LNCaP clone FGC (cell line): Measurements from ENCODE around the gene TNIK.
A peak's percentile ranks its signal among the peaks of the same experiment; 100 is the strongest.

Source experiments
- DNase-seq: peaks from one replicate; pipeline ENCODE4 v3.0.0-alpha.2; 2011; ENCODE audit warnings: low read depth
- H3K4me3 ChIP-seq: 2 replicates; pipeline ENCODE4 v1.5.1; 2011; ENCODE audit warnings: mild to moderate bottlenecking, low read depth, low read length, control low read depth
- TF ChIP-seq, protein P1 (sequence below): IDR thresholded peaks from 2 replicates; pipeline ENCODE4 v1.5.1; 2012; ENCODE audit warnings: mild to moderate bottlenecking; ENCODE audit not compliant: control insufficient read depth, insufficient read depth; ENCODE audit errors: extremely low read depth

The TNIK gene

DNA sequence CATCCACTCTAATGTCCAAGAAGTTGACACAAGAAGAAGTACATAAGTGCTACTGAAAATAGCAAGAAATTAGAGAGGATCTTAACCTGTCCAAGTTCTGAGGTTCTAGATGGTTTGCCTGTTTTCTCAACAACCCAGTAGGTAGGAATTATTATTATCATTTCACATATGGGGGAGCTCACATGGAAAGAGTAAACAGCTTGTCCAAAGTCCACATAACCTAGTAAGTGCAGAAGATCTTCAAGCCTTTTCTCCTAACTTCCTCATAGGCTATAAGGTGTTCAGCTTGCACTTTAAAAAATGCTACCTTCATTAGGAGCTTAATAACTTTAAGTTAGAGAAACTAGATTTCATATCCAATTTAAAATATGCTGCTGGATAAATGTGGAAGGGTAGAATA, 436.6 kb downstream of the TNIK start:
- TF ChIP-seq, protein P1, sequence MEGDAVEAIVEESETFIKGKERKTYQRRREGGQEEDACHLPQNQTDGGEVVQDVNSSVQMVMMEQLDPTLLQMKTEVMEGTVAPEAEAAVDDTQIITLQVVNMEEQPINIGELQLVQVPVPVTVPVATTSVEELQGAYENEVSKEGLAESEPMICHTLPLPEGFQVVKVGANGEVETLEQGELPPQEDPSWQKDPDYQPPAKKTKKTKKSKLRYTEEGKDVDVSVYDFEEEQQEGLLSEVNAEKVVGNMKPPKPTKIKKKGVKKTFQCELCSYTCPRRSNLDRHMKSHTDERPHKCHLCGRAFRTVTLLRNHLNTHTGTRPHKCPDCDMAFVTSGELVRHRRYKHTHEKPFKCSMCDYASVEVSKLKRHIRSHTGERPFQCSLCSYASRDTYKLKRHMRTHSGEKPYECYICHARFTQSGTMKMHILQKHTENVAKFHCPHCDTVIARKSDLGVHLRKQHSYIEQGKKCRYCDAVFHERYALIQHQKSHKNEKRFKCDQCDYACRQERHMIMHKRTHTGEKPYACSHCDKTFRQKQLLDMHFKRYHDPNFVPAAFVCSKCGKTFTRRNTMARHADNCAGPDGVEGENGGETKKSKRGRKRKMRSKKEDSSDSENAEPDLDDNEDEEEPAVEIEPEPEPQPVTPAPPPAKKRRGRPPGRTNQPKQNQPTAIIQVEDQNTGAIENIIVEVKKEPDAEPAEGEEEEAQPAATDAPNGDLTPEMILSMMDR = no peak
- H3K4me3 ChIP-seq = no peak overlapping the region
- no peak for DNase-seq

DNA sequence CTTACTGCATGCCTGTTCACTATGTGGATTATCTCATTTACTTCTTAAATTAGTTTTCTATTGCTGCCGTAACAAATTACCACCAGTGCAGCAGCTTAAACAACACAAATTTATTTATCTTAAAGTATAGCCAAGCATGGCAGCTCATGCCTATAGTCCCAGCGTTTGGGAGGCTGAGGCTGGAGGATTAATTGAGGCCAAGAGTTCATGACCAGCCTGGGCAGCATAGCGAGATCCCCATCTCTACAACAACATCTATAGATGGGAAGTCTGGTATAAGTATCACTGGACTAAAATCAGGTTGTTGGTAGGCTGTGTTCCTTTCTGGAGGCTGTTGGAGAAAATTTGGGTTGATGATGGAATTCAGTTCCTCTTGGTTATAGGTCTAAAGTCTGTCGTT, 438.8 kb downstream of the TNIK start:
- no peak overlapping the region for H3K4me3 ChIP-seq
- TF ChIP-seq, protein P1 = no peak
- no peak for DNase-seq

DNA sequence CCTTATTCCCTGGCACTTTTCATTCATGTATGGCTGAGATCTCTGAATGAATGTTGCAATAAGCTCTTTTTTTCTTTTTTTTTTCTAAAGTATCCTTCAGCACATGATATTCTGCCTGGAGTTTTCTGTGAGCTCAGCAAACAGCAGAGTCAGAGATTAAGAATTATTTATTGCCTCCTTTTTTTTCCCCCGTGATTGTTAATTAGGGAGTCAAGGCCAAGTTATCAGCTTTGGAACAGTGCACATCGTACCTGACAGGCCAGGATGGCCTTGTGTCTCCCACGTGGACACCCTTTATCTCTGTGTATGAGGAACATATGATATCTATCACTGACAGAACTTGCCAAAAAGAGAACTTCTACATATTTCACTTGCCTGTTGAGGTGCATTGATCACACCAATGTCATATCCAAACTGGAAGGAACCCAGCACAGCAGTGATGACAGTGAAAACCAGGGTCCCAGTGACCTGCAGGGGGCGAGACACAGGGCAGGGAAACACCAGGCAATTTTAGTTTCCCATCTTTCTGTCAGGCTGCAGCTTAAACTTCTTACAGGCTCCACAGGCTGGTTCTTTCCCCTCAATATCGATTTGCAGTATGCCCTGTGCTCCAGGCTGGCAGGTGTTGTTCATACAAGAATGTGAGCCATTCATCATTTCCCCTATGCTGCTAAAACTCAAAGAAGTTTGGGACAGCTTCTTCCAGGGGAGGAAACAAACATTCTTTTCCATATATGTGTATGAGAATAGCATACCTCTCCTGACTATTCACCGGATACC, 441.9 kb downstream of the TNIK start:
- no peak for DNase-seq
- H3K4me3 ChIP-seq = no peak overlapping the region
- TF ChIP-seq, protein P1 = 0 out of 2 replicates have a peak, but pooled peaks have one; percentile 8

DNA sequence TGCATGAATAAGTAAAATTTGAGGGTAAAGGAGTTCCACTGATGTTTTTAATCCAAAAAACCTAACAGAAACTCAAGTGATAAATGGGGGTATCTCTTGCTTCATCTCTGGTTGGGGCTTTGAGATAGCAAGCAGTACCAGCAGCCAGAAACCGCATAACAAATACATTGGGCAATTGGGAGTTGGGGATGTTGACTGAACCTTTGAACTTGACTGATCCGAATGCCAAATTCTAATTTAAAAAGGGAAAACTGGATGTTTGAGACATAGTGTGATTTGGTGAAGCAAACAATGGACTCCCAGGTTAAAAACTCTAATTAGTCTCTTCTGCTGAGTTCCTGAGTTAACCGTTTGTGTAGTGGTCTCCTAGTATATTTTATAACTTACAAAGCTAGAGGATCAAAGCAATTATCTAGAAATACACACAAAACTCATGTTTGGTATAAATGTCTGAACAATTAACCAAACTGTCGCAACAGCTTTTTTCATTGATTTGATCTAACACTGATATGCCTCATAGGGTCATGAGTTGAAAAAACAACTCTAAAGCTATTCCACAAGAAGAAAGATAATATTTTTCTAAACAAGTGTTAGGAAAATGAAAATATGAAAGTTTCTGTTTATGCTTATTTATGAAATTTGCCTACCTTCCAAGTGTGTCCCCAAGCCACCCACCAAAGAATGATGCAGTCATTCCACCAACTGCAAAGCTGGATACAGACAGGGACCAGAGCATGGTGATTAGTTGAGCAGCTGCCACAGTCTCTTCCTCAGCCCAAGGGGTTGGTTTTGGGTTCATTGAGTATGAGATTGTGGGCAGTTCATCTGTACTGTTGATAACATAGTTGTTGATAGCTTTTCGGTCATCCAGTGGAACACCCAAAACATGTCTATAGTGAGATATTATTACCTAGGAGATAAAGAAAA, 446.1 kb downstream of the TNIK start:
- no peak for DNase-seq
- TF ChIP-seq, protein P1 = no peak
- H3K4me3 ChIP-seq = no peak overlapping the region

DNA sequence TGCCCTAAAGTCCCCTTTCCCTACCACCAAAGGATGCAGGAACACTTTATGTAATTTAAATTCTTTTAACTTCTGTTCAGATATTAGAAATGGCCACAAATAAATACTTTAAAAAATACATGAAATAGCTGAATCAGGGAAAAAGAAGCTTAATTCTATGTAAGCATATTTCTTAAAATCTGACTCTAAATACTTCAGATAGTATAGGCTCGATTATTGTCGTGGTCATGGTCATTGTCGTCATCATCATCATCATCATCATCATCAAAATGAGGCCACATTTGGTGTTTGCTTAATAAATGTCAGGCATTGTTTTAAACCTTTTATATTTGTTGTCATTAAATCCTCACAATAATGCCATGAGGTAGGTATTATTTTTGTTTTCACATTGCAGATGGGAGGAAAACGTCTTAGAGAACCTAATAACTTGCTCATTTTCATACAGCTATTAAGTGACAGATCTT, 448.3 kb downstream of the TNIK start:
- TF ChIP-seq, protein P1 = no peak
- DNase-seq = no peak
- H3K4me3 ChIP-seq = no peak overlapping the region
